Activated T-helper 17 cell treated with anti-CD3 and anti-CD28 coated beads, Interleukin-2, amount 50 U/mL, for 72 hours (primary cell): Measurements from ENCODE around the gene PARVB. TPM values are rescaled to one million over a fixed set of nuclear protein-coding genes. Genes with fewer than 3 reads are reported as not detected.
A peak's percentile ranks its signal among the peaks of the same experiment; 100 is the strongest.

Experiments used
- ATAC-seq: fragments of 150-1000 bp; cut with Tn5 transposase; replicated peaks from 2 replicates; pipeline ENCODE4 v1.10.0; 2021; ENCODE audit warnings: mild to moderate bottlenecking, moderate library complexity
- H3K27ac Mint-ChIP-seq: one replicate; pipeline ENCODE4 v1.8.0; 2022; ENCODE audit warnings: mixed read lengths
- H3K27me3 Mint-ChIP-seq: one replicate; pipeline ENCODE4 v1.8.0; 2022; ENCODE audit warnings: mixed read lengths
- H3K36me3 Mint-ChIP-seq: one replicate; pipeline ENCODE4 v1.8.0; 2022; ENCODE audit warnings: low read depth, mild to moderate bottlenecking, mixed read lengths
- H3K4me1 Mint-ChIP-seq: one replicate; pipeline ENCODE4 v1.8.0; 2022; ENCODE audit warnings: mixed read lengths
- H3K4me3 Mint-ChIP-seq: one replicate; pipeline ENCODE4 v1.8.0; 2022; ENCODE audit warnings: mild to moderate bottlenecking, mixed read lengths
- H3K9me3 Mint-ChIP-seq: one replicate; pipeline ENCODE4 v1.8.0; 2022; ENCODE audit warnings: mixed read lengths
- total RNA-seq, 2 donors: library from RNA; stranded (reverse); gene quantifications; one replicate each; pipeline ENCODE4 v1.2.3, GENCODE V29; 2022

Gene PARVB
- total RNA-seq, 2 donors from 2014 or later = 50.2 to 66.1 TPM

GRCh38 chr22:44197271-44197670, 173.2 kb downstream of the PARVB start:
- no peak overlapping the region for H3K4me3 Mint-ChIP-seq
- peaks cover 34% of the 10 kb centered on the region for H3K4me1 Mint-ChIP-seq
- no peak for ATAC-seq
- H3K27me3 Mint-ChIP-seq = no peaks in the 10 kb centered on the region
- no peaks in the 10 kb centered on the region for H3K9me3 Mint-ChIP-seq
- H3K27ac Mint-ChIP-seq = no peak overlapping the region
- H3K36me3 Mint-ChIP-seq = peaks cover 23% of the 10 kb centered on the region

GRCh38 chr22:44199164-44199563, 175.1 kb downstream of the PARVB start:
- H3K4me1 Mint-ChIP-seq = peaks cover 19% of the 10 kb centered on the region
- H3K36me3 Mint-ChIP-seq = peaks cover 22% of the 10 kb centered on the region
- no peaks in the 10 kb centered on the region for H3K27me3 Mint-ChIP-seq
- no peak overlapping the region for H3K4me3 Mint-ChIP-seq
- no peak for ATAC-seq
- peak overlapping the region; percentile 62 for H3K27ac Mint-ChIP-seq
- no peaks in the 10 kb centered on the region for H3K9me3 Mint-ChIP-seq

GRCh38 chr22:44199866-44200265, 175.8 kb downstream of the PARVB start:
- H3K4me3 Mint-ChIP-seq = no peak overlapping the region
- peaks cover 17% of the 10 kb centered on the region for H3K36me3 Mint-ChIP-seq
- no peak for ATAC-seq
- no peaks in the 10 kb centered on the region for H3K27me3 Mint-ChIP-seq
- peaks cover 12% of the 10 kb centered on the region for H3K4me1 Mint-ChIP-seq
- peak overlapping the region; percentile 62 for H3K27ac Mint-ChIP-seq
- H3K9me3 Mint-ChIP-seq = no peaks in the 10 kb centered on the region

- Mint-ChIP-seq H3K27me3 (no peaks in the 10 kb centered on the region), H3K36me3 (peaks cover 17% of the 10 kb centered on the region), H3K4me3 (no peak overlapping the region), H3K4me1 (peaks cover 10% of the 10 kb centered on the region), H3K27ac (no peak overlapping the region), H3K9me3 (no peaks in the 10 kb centered on the region)
- ATAC-seq = no peak
Measured at GRCh38 chr22:44200451-44200850, 176.3 kb downstream of the PARVB start.

- H3K4me3 Mint-ChIP-seq = no peak overlapping the region
- ATAC-seq = no peak
- peaks cover 17% of the 10 kb centered on the region for H3K36me3 Mint-ChIP-seq
- peaks cover 10% of the 10 kb centered on the region for H3K4me1 Mint-ChIP-seq
- H3K9me3 Mint-ChIP-seq = no peaks in the 10 kb centered on the region
- H3K27ac Mint-ChIP-seq = no peak overlapping the region
- no peaks in the 10 kb centered on the region for H3K27me3 Mint-ChIP-seq
Measured at GRCh38 chr22:44200855-44201550, 176.9 kb downstream of the PARVB start.

- H3K27ac Mint-ChIP-seq = no peak overlapping the region
- H3K4me3 Mint-ChIP-seq = no peak overlapping the region
- peaks cover 10% of the 10 kb centered on the region for H3K4me1 Mint-ChIP-seq
- H3K27me3 Mint-ChIP-seq = no peaks in the 10 kb centered on the region
- ATAC-seq = no peak
- H3K36me3 Mint-ChIP-seq = peaks cover 17% of the 10 kb centered on the region
- H3K9me3 Mint-ChIP-seq = no peaks in the 10 kb centered on the region
Measured at GRCh38 chr22:44201665-44202064, 177.6 kb downstream of the PARVB start.

GRCh38 chr22:44202261-44202789, 178.2 kb downstream of the PARVB start:
- ATAC-seq = no peak
- Mint-ChIP-seq H3K27ac (peak overlapping the region; percentile 28), H3K36me3 (peaks cover 17% of the 10 kb centered on the region), H3K4me3 (no peak overlapping the region), H3K9me3 (no peaks in the 10 kb centered on the region), H3K27me3 (no peaks in the 10 kb centered on the region), H3K4me1 (peaks cover 10% of the 10 kb centered on the region)

- Mint-ChIP-seq H3K27me3 (no peaks in the 10 kb centered on the region), H3K36me3 (peaks cover 10% of the 10 kb centered on the region), H3K4me3 (no peak overlapping the region), H3K4me1 (peaks cover 14% of the 10 kb centered on the region), H3K9me3 (no peaks in the 10 kb centered on the region), H3K27ac (no peak overlapping the region)
- ATAC-seq = no peak
Measured at GRCh38 chr22:44203203-44203602, 179.1 kb downstream of the PARVB start.

- H3K27me3 Mint-ChIP-seq = no peaks in the 10 kb centered on the region
- peaks cover 6% of the 10 kb centered on the region for H3K36me3 Mint-ChIP-seq
- no peak overlapping the region for H3K27ac Mint-ChIP-seq
- peaks cover 6% of the 10 kb centered on the region for H3K4me1 Mint-ChIP-seq
- H3K9me3 Mint-ChIP-seq = peaks cover 5% of the 10 kb centered on the region
- H3K4me3 Mint-ChIP-seq = no peak overlapping the region
- no peak for ATAC-seq
Measured at GRCh38 chr22:44204739-44205515, 180.8 kb downstream of the PARVB start.

GRCh38 chr22:44205516-44206329, 181.6 kb downstream of the PARVB start:
- Mint-ChIP-seq H3K9me3 (peaks cover 5% of the 10 kb centered on the region), H3K4me1 (peaks cover 6% of the 10 kb centered on the region), H3K27me3 (no peaks in the 10 kb centered on the region), H3K27ac (no peak overlapping the region), H3K36me3 (peaks cover 6% of the 10 kb centered on the region), H3K4me3 (no peak overlapping the region)
- no peak for ATAC-seq

GRCh38 chr22:44206330-44206645, 182.2 kb downstream of the PARVB start:
- H3K9me3 Mint-ChIP-seq = peaks cover 5% of the 10 kb centered on the region
- no peak for ATAC-seq
- H3K4me3 Mint-ChIP-seq = no peak overlapping the region
- peaks cover 7% of the 10 kb centered on the region for H3K4me1 Mint-ChIP-seq
- H3K27me3 Mint-ChIP-seq = no peaks in the 10 kb centered on the region
- H3K27ac Mint-ChIP-seq = no peak overlapping the region
- peaks cover 6% of the 10 kb centered on the region for H3K36me3 Mint-ChIP-seq

GRCh38 chr22:44206696-44207095, 182.6 kb downstream of the PARVB start:
- Mint-ChIP-seq H3K27me3 (no peaks in the 10 kb centered on the region), H3K9me3 (peaks cover 5% of the 10 kb centered on the region), H3K36me3 (peaks cover 6% of the 10 kb centered on the region), H3K4me3 (no peak overlapping the region), H3K4me1 (peaks cover 11% of the 10 kb centered on the region), H3K27ac (no peak overlapping the region)
- ATAC-seq = no peak

- Mint-ChIP-seq H3K27ac (peak overlapping the region; percentile 50), H3K27me3 (no peaks in the 10 kb centered on the region), H3K4me3 (no peak overlapping the region), H3K36me3 (peaks cover 6% of the 10 kb centered on the region), H3K4me1 (peaks cover 13% of the 10 kb centered on the region), H3K9me3 (peaks cover 5% of the 10 kb centered on the region)
- no peak for ATAC-seq
Measured at GRCh38 chr22:44207173-44207980, 183.3 kb downstream of the PARVB start.

- Mint-ChIP-seq H3K4me3 (no peak overlapping the region), H3K9me3 (peaks cover 5% of the 10 kb centered on the region), H3K4me1 (peaks cover 13% of the 10 kb centered on the region), H3K36me3 (peaks cover 6% of the 10 kb centered on the region), H3K27me3 (no peaks in the 10 kb centered on the region), H3K27ac (peak overlapping the region; percentile 50)
- ATAC-seq = no peak
Measured at GRCh38 chr22:44207981-44208317, 183.8 kb downstream of the PARVB start.
